ENCODE measurements around the gene LRRC63. TPM values are rescaled to one million over a fixed set of nuclear protein-coding genes. Genes with fewer than 3 reads are reported as not detected.

Gene LRRC63
- total RNA-seq, 4 donors from 2014 or later, result 0.11 to 0.13 TPM; not detected in 2

GRCh38 chr13:46185634-46186033, 26.1 kb upstream of the LRRC63 start:
- intact Hi-C loops (cut with DNase I), result no loop called here
- Histone ChIP-seq H3K4me1 (no peaks in the 10 kb centered on the region), H3K27ac (no peak overlapping the region), H3K4me3 (replicated peaks in 1 of 3) (no peak overlapping the region), H3K9me3 (no peaks in the 10 kb centered on the region), H3K36me3 (no peaks in the 10 kb centered on the region), H3K27me3 (no peaks in the 10 kb centered on the region)
- 92 to 99% methylated on average over 4 of the region's 4 CpGs for WGBS, 2 donors
- no peak for DNase-seq
- TF ChIP-seq POLR2A (IDR thresholded peaks at IDR 0.05), result no peak
- no peak for TF ChIP-seq CTCF (IDR thresholded peaks at IDR 0.05)

GRCh38 chr13:46192412-46192811, 19.3 kb upstream of the LRRC63 start:
- no peaks in the 10 kb centered on the region for H3K4me1 ChIP-seq
- no peaks in the 10 kb centered on the region for H3K27me3 ChIP-seq
- TF ChIP-seq POLR2A (IDR thresholded peaks at IDR 0.05) (no peak), CTCF (IDR thresholded peaks at IDR 0.05) (no peak)
- H3K27ac ChIP-seq, result no peak overlapping the region
- no peak for DNase-seq
- WGBS, 2 donors, result 69 to 76% methylated on average over 1 of the region's 1 CpG
- H3K36me3 ChIP-seq, result no peaks in the 10 kb centered on the region
- intact Hi-C loops (cut with DNase I), result no loop called here
- no peaks in the 10 kb centered on the region for H3K9me3 ChIP-seq
- H3K4me3 ChIP-seq (replicated peaks in 1 of 3), result no peak overlapping the region

GRCh38 chr13:46195016-46195415, 16.7 kb upstream of the LRRC63 start:
- Histone ChIP-seq H3K27me3 (no peaks in the 10 kb centered on the region), H3K27ac (no peak overlapping the region), H3K4me3 (replicated peaks in 1 of 3) (no peak overlapping the region), H3K4me1 (no peaks in the 10 kb centered on the region), H3K36me3 (no peaks in the 10 kb centered on the region), H3K9me3 (no peaks in the 10 kb centered on the region)
- 95% methylated on average over 1 of the region's 1 CpG for WGBS, 2 donors
- DNase-seq, result no peak
- TF ChIP-seq CTCF (IDR thresholded peaks at IDR 0.05) (no peak), POLR2A (IDR thresholded peaks at IDR 0.05) (no peak)
- intact Hi-C loops (cut with DNase I), result no loop called here

- Histone ChIP-seq H3K27me3 (no peaks in the 10 kb centered on the region), H3K9me3 (no peaks in the 10 kb centered on the region), H3K4me1 (no peaks in the 10 kb centered on the region), H3K27ac (no peak overlapping the region), H3K36me3 (no peaks in the 10 kb centered on the region), H3K4me3 (replicated peaks in 1 of 3) (no peak overlapping the region)
- no peak for DNase-seq
- intact Hi-C loops (cut with DNase I), result no loop called here
- TF ChIP-seq CTCF (IDR thresholded peaks at IDR 0.05), result no peak
- TF ChIP-seq POLR2A (IDR thresholded peaks at IDR 0.05), result no peak
- WGBS, 2 donors, result 75 to 83% methylated on average over 4 of the region's 4 CpGs
Observed at GRCh38 chr13:46197299-46198048, 14.3 kb upstream of the LRRC63 start.

GRCh38 chr13:46198696-46199193, 13.0 kb upstream of the LRRC63 start:
- TF ChIP-seq POLR2A (IDR thresholded peaks at IDR 0.05), result no peak
- TF ChIP-seq CTCF (IDR thresholded peaks at IDR 0.05), result no peak
- 93% methylated on average over 3 of the region's 3 CpGs for WGBS, 2 donors
- intact Hi-C loops (cut with DNase I), result no loop called here

More at GRCh38 chr13:46198696-46199193, 13.0 kb upstream of the LRRC63 start:
- no peak for DNase-seq
- no peak overlapping the region for H3K4me3 ChIP-seq (replicated peaks in 1 of 3)
- H3K27ac ChIP-seq, result no peak overlapping the region
- H3K36me3 ChIP-seq, result no peaks in the 10 kb centered on the region
- H3K27me3 ChIP-seq, result no peaks in the 10 kb centered on the region
- H3K9me3 ChIP-seq, result no peaks in the 10 kb centered on the region
- no peaks in the 10 kb centered on the region for H3K4me1 ChIP-seq

All from thyroid gland (tissue), 4 donors.